SIG-M5 treated with dmso at 0.1 percent for 504 hours (cell line): Measurements from ENCODE around the gene ALDH6A1.

ENCODE experiments used
- DNase-seq: peaks from one replicate; lab custom pipeline; 2025; ENCODE audit not compliant: unreplicated experiment; lab: John Stamatoyannopoulos, UW

ALDH6A1 gene

DNA sequence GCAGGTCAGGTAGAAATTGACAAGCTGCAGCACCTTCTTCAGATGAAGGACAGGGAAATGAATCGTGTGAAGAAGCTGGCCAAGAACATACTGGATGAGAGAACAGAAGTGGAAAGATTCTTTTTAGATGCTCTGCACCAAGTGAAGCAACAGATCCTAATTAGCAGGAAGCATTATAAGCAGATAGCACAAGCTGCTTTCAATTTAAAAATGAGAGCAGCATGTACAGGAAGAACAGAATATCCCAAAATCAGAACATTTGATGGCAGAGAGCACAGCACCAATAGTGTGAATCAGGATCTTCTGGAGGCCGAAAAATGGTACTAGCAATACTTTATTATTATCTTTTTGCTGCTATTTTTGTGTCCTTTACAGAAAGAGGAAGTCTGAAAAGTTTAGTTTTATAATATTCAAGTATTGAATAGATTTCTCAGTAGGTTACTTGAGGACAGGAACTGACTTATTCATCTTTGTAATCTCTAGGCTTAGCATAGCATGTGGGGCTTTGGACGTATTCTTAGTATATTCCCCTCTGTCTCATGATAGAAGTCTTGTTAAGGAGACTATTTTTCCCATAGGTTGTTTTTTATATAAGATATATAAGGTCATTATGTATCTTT is 34.3 kb downstream of the ALDH6A1 start:
- DNase-seq, result no peak

DNA sequence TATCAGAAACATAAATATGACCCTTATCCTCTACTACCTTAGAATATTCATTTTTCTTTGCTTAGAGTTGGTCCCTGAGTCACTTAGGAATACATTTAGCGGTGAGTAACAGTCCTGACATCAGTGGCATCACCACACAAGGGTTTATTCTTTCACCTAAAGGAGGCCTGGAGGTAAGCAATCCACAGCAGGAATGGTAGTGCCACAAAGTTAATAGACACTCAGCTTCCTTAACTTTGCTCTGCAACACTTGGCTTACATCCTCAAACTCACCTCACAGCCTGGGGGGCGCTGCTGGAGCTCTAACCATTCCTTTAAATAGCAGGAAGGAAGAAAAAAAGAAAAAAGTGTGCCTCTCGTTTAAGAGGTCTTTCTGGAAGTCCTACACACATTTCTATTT is 36.0 kb downstream of the ALDH6A1 start:
- peak; percentile 17 for DNase-seq

DNA sequence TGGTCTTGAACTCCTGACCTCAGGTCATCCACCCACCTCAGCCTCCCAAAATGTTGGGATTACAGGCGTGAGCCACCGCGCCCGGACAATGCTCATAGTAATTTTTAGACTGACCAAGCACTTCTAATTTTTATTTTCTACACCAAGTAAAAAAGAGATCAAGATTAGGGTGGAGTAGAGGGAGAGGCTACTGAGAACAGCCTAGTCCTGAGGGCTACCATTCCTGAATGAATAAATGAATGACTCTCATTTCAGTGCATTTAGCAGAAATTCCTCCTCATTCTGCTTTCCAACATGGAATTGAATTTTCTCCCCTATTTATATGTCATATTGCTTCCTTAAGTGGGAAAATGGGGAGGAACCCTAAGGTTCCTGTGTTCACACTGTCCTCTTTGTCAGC is 38.7 kb downstream of the ALDH6A1 start:
- DNase-seq, result no peak

DNA sequence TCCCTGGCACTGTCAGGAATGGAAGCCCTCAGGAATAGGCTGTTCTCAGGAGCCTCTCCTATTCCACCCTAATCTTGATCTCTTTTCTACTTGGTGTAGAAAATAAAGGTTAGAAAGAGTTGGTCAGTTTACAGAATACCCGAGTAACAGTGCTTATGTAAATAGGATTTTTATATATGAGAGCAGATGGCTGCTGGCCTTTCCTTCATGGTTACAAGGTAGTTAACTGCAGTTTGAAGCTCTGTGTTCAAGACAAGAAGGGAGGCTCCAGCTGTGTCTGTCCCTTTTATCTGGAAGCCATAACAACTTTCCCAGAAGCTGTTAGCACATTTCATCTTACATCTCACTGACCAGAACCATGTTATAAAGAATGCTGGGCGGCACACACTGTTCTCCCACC is 42.0 kb downstream of the ALDH6A1 start:
- no peak for DNase-seq

DNA sequence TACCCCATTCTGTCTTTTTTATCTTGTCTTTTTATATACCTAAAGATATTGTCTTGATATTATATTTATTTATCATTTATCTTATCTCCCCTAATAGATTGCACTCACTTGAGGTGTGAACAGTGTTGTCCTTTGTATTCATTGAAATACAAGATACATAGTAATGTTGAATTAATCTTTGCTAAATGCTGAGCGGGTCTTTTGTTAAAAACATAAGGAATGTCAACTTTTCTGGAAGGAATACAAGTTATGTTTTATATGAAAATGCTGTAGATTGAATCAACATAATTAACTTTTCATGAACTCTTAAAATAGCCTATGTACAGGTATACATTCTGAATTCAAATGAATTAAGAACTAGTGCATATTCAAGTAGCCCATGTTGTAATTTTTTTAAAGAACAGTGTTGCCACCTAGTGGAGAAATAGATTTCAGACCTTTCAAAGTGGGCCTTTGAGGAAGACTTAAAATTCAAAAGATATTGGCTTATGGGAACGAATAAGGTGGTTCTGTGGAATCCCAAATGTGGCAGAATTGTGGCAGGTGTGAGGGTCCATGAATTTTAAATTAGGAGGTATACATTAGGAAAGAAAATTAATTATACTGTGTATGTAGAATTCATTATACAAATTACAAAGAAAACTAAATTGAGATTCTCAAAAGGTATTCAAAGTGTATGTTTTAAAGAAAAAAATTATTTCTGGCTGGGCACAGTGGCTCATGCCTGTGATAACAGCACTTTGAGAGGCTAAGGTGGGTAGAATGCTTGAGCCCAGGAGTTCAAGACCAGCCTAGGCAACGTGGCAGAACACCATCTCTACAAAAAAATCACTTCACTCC is 46.0 kb downstream of the ALDH6A1 start:
- peak; percentile 61 for DNase-seq

DNA sequence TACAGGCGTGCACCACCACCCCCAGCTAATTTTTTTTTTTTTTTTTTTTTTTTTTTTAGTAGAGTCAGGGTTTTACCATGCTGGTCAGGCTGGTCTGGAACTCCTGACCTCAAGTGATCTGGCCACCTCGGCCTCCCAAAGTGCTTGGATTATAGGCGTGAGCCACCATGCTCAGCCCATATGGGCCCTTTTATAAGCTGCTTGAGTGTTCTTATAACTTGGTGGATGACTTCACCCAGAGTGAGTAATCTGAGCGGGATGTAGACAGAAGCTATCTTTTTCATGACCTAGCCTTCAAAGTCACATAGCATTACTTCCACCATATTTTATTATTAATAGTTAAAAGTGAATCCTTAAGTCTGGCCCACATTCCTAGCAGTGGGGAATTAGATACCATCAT is 48.7 kb downstream of the ALDH6A1 start:
- DNase-seq, result no peak

DNA sequence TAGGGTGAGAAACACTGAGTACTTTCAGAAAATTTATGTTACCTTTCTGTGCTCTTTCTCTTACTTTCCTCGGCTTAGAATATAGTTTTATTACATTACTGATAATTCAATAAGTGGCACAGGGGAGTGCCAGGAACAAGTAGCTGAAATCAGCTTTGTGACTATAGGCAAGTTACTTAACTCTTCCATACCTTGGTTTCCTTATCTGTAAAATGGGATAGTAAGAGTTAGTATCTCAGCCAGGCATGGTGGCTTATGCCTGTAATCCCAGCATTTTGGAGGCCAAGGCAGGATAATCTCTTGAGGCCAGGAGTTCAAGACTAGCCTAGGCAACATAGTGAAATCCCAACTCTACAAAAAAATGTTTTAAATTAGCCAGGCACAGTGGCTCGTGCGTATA is 49.7 kb downstream of the ALDH6A1 start:
- DNase-seq, result no peak

DNA sequence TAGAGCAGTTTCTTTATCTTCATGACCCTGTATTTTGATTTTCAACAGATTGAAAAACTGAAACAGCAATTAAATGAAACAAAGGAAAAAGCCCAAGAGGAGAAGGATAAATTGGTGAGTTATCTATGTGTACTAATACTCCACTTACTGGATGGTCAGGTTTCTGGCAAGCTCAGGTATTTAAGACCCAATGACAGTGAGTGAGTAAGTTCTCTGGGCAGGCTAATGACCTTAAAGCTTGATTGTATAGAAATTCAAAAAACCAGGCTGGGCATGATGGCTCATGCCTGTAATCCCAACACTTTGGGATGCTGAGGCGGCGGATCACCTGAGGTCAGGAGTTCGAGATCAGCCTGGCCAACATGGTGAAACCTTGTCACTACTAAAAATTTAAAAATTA is 55.1 kb downstream of the ALDH6A1 start:
- DNase-seq, result no peak

DNA sequence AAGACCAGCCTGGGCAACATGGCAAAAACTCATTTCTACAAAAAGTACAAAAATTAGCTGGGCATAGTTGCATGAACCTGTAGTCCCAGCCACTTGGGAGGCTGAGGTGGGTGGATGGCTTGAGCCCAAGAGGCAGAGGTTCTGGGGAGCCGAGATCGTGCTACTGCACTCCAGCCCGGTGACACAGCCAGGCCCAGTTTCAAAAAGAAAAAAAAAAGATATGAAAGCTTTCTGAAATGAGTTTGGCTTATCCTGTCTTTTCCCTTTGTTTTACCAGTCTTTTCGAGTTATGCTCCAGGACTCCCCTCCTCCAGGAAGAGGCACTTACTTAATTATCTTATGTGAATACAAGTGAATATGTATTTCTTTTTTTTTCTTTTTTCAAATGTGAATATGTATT is 61.9 kb downstream of the ALDH6A1 start:
- DNase-seq, result no peak

DNA sequence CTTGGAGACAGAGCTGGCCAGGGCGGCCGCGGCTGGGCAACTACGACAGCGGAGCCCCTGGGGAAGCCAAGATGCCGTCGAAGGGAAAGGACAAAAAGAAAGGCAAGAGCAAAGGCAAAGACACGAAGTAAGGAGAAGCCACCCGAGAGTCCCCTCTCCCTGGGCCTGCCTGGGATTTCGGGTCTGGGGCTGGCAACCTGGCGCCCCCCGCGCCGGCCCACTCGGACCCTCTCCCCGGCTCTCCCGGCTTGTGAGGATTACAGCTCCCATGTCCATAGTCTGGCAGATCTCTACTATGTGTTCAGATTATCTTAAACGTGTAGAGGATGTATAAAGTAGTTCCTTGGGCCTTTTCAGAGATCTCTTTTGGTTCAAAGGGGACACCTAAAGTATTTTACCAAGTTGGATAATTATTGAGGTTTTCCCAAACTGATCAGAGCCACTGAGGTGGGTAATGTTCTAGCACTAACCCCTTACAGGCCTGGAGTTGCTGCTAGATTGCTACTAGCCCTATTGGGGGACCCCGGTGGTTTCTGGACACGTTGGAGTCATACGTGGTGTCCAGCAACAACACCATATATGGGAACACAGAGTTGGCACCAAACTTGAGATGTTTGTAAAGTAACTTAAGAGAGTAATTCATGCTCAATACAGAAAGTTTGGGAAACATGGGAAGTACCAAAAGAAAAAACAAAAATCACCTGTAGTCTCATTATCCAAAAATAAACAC is 64.7 kb downstream of the ALDH6A1 start:
- DNase-seq, result no peak

DNA sequence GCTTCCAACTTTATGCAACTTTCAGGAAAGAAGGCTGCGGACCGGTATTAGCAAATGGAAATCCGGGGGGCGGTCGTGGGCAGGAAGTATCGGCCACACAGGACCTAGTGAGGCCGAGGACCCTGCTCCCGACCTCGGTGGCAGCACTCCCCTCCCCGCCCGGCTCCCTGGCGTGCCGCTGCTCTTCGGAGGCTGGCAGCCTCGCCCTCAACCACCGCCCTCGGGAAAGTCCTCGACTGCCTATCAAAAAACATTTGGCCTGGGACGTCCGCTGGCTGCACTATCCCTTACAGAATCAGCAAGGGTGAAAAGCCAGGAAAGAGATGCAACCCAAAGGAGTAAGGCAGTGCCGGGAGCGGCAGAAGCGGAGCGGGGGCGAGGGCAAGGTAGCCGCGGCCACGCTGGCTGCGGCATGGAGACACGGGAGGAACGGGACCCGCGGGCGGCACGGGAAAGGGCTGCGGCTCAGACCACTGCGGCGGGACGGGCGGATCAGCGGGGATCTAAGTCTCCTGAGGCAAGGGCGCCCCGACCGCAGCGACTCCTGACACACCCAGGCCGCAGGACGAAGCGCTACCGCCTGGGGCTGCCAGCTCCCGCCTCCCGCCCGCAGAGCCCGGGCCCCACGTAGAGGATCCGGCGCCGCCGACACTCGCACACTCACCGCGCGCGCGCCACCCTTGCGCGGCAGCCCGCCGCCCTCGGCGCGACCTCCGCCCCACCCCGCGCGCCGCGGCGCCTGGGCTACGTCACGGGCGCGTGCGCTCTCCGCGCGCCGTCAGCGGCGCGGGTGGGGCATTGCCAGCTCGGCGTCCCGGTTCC is 65.5 kb downstream of the ALDH6A1 start, which contains the start of the genes BBOF1 and ENTPD5:
Gene BBOF1, plus strand, starts transcription at position 764 of the 822 bp plus-strand sequence. CDS start 130 bp downstream, outside the sequence.
Gene ENTPD5, minus strand, starts transcription at position 703 of the 822 bp plus-strand sequence. CDS start 31,186 bp downstream, outside the sequence.
- peak; percentile 72 for DNase-seq

DNA sequence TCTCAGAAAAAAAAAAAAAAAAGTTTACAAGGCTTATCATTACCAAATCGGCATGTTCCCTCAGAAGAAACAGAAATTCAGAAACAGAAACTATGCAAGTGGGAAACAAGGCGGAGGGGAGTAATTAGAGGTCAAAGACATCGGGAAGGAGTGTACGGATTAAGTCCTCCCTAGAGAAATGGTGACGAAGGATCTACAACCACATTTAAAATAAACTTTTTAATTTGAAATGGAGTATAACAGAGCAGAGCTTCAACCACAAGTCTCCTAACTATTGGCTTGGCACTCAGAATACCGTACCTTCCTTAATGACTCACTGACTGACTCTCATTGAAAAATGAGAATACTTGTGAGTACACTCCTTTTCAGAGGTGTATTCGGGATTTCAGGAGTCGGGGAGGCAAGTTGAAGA is 66.1 kb downstream of the ALDH6A1 start:
- peak; percentile 60 for DNase-seq

DNA sequence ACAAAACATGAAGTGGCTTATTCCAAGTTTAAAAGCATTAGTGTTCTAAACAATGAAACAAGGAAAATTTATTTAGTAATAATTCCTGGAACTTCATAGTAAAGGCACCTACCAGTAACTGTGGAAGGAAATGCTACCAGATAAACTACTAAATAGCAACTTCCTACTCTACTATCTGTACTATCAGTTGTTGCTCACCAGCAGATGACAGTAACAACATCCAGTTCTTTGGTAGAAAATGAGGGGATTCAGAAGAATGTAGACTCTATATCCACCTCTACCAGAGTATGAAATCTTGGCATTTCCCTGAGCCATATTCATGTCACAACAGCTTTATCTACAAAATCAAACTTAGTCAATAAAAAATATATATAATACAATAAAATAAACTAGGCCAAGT is 68.3 kb downstream of the ALDH6A1 start:
- DNase-seq, result no peak

DNA sequence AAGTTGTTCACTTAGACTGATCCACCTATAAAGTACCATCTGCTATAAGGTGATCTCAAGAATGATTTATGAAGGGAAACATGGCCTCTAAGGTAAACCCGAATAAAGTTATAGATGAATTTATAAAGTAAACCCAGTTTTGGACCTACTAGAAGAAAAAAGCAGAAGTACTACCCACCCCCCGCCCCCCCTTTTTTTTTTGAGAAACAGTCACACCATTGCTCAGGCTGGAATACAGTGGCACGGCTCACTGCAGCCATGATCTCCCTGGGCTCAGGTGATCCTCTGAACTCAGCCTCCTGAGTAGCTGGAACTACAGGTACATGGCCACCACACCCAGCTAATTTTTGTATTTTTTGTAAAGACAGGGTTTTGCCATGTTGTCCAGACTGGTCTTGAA is 69.1 kb downstream of the ALDH6A1 start:
- DNase-seq, result no peak

DNA sequence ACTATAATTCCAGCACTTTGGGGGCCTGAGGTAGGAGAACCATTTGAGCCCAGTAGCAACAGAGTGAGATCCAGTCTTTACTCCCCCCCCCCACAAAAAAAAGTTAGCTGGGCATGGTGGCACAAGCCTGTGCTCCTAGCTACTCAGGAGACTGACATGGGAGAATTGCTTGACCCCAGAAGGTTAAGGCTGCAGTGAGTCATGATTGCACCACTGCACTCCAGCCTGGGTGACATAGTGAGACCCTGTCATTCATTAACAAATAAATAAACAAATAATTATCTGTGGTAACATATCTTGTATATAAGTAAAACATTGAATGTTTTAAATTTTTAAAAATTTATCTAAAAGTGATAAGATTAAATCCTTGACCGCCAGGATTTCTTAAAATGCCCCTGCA is 70.0 kb downstream of the ALDH6A1 start:
- no peak for DNase-seq

DNA sequence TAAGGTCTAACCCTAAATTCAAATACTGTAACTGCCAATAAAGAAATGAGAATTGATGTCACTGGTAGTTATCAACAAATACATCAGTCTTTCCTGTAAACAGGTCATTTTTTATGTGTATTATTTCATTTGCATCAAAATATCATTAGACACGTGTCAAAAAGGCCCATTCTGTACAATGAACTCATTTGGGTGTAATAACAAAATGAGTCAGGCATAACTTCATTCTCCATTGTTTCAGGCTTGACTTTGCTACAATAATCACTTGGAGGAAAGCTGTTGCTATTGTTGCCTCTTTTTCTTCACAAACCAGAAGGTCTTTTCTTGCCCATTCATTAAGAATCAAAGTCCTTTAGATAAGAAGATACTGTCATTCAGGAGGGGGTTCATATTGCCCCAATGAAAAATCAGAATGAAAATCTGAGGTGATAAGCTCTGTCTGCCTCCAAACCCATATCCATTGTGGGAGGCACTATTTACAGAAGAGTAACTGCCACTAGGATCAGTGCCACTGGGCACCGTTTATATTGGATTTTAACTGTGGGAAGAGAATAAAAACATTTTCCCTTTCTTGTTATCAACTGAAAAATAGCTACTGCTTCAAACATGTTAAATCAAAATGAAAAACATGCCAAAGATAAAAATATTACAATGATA is 75.3 kb downstream of the ALDH6A1 start:
- DNase-seq, result no peak
